Measurements from ENCODE around the gene LDB2. TPM values are rescaled to one million over a fixed set of nuclear protein-coding genes. Genes with fewer than 3 reads are reported as not detected.
A peak's percentile ranks its signal among the peaks of the same experiment; 100 is the strongest.
"Not testable (repeated sequence)": the region's sequence is repeated elsewhere in the genome, so short reads cannot be mapped to it uniquely, and the experiment has no call there.

LDB2 gene
- total RNA-seq, 1 experiment from 2014 or later = not detected

- TF ChIP-seq CTCF (IDR thresholded peaks at IDR 0.05; ENCODE audit: unreplicated experiment) = no peak
- Mint-ChIP-seq H3K27me3 (ENCODE audit: unreplicated experiment) (no peaks in the 10 kb centered on the region), H3K9me3 (ENCODE audit: low read depth, unreplicated experiment) (no peaks in the 10 kb centered on the region), H3K36me3 (ENCODE audit: insufficient read depth, unreplicated experiment) (no peaks in the 10 kb centered on the region), H3K4me3 (ENCODE audit: low read depth, unreplicated experiment) (no peak overlapping the region), H3K27ac (ENCODE audit: unreplicated experiment) (no peak overlapping the region), H3K4me1 (ENCODE audit: low read depth, unreplicated experiment) (no peaks in the 10 kb centered on the region)
- no peak for DNase-seq
- CTCF ChIA-PET = no interaction called here
- intact Hi-C loops (cut with micrococcal nuclease; ENCODE audit: unreplicated experiment) = no loop called here
- BruUV-seq (replicated peaks) = no TSS peak
Measured at GRCh38 chr4:16931339-16932305, 33.2 kb upstream of the LDB2 start.

GRCh38 chr4:16926214-16926613 lies 27.8 kb upstream of the LDB2 start:
- no peak for DNase-seq
- no peaks in the 10 kb centered on the region for H3K27me3 Mint-ChIP-seq (ENCODE audit: unreplicated experiment)
- H3K27ac Mint-ChIP-seq (ENCODE audit: unreplicated experiment) = no peak overlapping the region
- TF ChIP-seq CTCF (IDR thresholded peaks at IDR 0.05; ENCODE audit: unreplicated experiment) = no peak
- H3K4me1 Mint-ChIP-seq (ENCODE audit: low read depth, unreplicated experiment) = no peaks in the 10 kb centered on the region
- H3K36me3 Mint-ChIP-seq (ENCODE audit: insufficient read depth, unreplicated experiment) = no peaks in the 10 kb centered on the region
- no peaks in the 10 kb centered on the region for H3K9me3 Mint-ChIP-seq (ENCODE audit: low read depth, unreplicated experiment)
- no TSS peak for BruUV-seq (replicated peaks)
- H3K4me3 Mint-ChIP-seq (ENCODE audit: low read depth, unreplicated experiment) = no peak overlapping the region
- CTCF ChIA-PET = no interaction called here
- intact Hi-C loops (cut with micrococcal nuclease; ENCODE audit: unreplicated experiment) = no loop called here

- H3K4me3 Mint-ChIP-seq (ENCODE audit: low read depth, unreplicated experiment); H3K27me3 Mint-ChIP-seq (ENCODE audit: unreplicated experiment); H3K27ac Mint-ChIP-seq (ENCODE audit: unreplicated experiment): not testable (repeated sequence)
Measured at GRCh38 chr4:16918716-16919115, 20.3 kb upstream of the LDB2 start.

GRCh38 chr4:16916719-16917337 lies 18.4 kb upstream of the LDB2 start:
- Mint-ChIP-seq H3K4me3 (ENCODE audit: low read depth, unreplicated experiment) (no peak overlapping the region), H3K4me1 (ENCODE audit: low read depth, unreplicated experiment) (no peaks in the 10 kb centered on the region), H3K36me3 (ENCODE audit: insufficient read depth, unreplicated experiment) (no peaks in the 10 kb centered on the region), H3K27me3 (ENCODE audit: unreplicated experiment) (no peaks in the 10 kb centered on the region), H3K27ac (ENCODE audit: unreplicated experiment) (no peak overlapping the region), H3K9me3 (ENCODE audit: low read depth, unreplicated experiment) (peaks cover 3% of the 10 kb centered on the region)
- peak; percentile 63 for TF ChIP-seq CTCF (IDR thresholded peaks at IDR 0.05; ENCODE audit: unreplicated experiment)
- intact Hi-C loops (cut with micrococcal nuclease; ENCODE audit: unreplicated experiment) = loop anchor here (1.0 to 10.0 kb wide), 5 partner anchors 195 to 622 kb away; no protein-coding TSS in a partner anchor
- peak; percentile 74 for DNase-seq
- BruUV-seq (replicated peaks) = no TSS peak
- CTCF ChIA-PET = interaction anchor here (0.6 to 1.0 kb wide), 2 partner anchors 528 to 531 kb away, joined by 4 to 8 read pairs; no protein-coding TSS in a partner anchor

More at GRCh38 chr4:16918716-16919115, 20.3 kb upstream of the LDB2 start:
- BruUV-seq (replicated peaks); CTCF ChIA-PET; H3K9me3 Mint-ChIP-seq (ENCODE audit: low read depth, unreplicated experiment); H3K36me3 Mint-ChIP-seq (ENCODE audit: insufficient read depth, unreplicated experiment); H3K4me1 Mint-ChIP-seq (ENCODE audit: low read depth, unreplicated experiment); DNase-seq: not testable (repeated sequence)
- intact Hi-C loops (cut with micrococcal nuclease; ENCODE audit: unreplicated experiment) = loop anchor here (5.0 to 10.0 kb wide), 4 partner anchors 194 to 624 kb away; no protein-coding TSS in a partner anchor

Data from Calu3 (cell line).